Superior temporal gyrus (tissue), 1 donor: ENCODE data around the gene NXPE3.
A peak's percentile ranks its signal among the peaks of the same experiment; 100 is the strongest.

Source experiments
- DNase-seq: peaks from one replicate; pipeline ENCODE4 v3.0.0-alpha.2; 2016; ENCODE audit errors: extremely low spot score

The NXPE3 gene

GRCh38 chr3:101828691-101829436, 49.9 kb downstream of the NXPE3 start:
- DNase-seq, result peak; percentile 44

GRCh38 chr3:101829437-101829830, 50.4 kb downstream of the NXPE3 start:
- DNase-seq, result no peak

GRCh38 chr3:101829874-101830273, 50.9 kb downstream of the NXPE3 start:
- DNase-seq, result no peak

- DNase-seq, result no peak
These were observed 54.5 kb downstream of the NXPE3 start for GRCh38 chr3:101833446-101833974.

GRCh38 chr3:101835676-101836075, 56.7 kb downstream of the NXPE3 start:
- DNase-seq, result no peak

GRCh38 chr3:101836160-101836559, 57.1 kb downstream of the NXPE3 start:
- no peak for DNase-seq

- peak; percentile 68 for DNase-seq
These were observed 57.9 kb downstream of the NXPE3 start for GRCh38 chr3:101836652-101837598.

GRCh38 chr3:101838691-101839090, 59.7 kb downstream of the NXPE3 start:
- no peak for DNase-seq

GRCh38 chr3:101840066-101840465, 61.1 kb downstream of the NXPE3 start:
- no peak for DNase-seq

GRCh38 chr3:101842245-101842934, 63.4 kb downstream of the NXPE3 start:
- no peak for DNase-seq

- DNase-seq, result no peak
These were observed 63.9 kb downstream of the NXPE3 start for GRCh38 chr3:101842935-101843330.

GRCh38 chr3:101845425-101845824, 66.4 kb downstream of the NXPE3 start:
- no peak for DNase-seq

- no peak for DNase-seq
These were observed 67.7 kb downstream of the NXPE3 start for GRCh38 chr3:101846709-101847108.

- DNase-seq, result no peak
These were observed 68.3 kb downstream of the NXPE3 start for GRCh38 chr3:101847328-101847727.

- no peak for DNase-seq
These were observed 69.3 kb downstream of the NXPE3 start for GRCh38 chr3:101848326-101848725.

GRCh38 chr3:101848754-101849713, 70.0 kb downstream of the NXPE3 start, which contains the start of gene NFKBIZ:
NFKBIZ (plus strand) TSS chr3:101849514; CDS start chr3:101849629, 115 bp downstream.
- peak; percentile 78 for DNase-seq

GRCh38 chr3:101849714-101850245, 70.8 kb downstream of the NXPE3 start:
- no peak for DNase-seq

GRCh38 chr3:101850246-101851051, 71.4 kb downstream of the NXPE3 start:
- DNase-seq, result no peak

- no peak for DNase-seq
These were observed 72.2 kb downstream of the NXPE3 start for GRCh38 chr3:101851072-101851770.
